Measurements from ENCODE around the gene SLC7A7. TPM values are rescaled to one million over a fixed set of nuclear protein-coding genes. Genes with fewer than 3 reads are reported as not detected.

SLC7A7 gene
- total and polyA plus RNA-seq, 9 donors = 15.8 to 59.3 (median 28.4) TPM

DNA sequence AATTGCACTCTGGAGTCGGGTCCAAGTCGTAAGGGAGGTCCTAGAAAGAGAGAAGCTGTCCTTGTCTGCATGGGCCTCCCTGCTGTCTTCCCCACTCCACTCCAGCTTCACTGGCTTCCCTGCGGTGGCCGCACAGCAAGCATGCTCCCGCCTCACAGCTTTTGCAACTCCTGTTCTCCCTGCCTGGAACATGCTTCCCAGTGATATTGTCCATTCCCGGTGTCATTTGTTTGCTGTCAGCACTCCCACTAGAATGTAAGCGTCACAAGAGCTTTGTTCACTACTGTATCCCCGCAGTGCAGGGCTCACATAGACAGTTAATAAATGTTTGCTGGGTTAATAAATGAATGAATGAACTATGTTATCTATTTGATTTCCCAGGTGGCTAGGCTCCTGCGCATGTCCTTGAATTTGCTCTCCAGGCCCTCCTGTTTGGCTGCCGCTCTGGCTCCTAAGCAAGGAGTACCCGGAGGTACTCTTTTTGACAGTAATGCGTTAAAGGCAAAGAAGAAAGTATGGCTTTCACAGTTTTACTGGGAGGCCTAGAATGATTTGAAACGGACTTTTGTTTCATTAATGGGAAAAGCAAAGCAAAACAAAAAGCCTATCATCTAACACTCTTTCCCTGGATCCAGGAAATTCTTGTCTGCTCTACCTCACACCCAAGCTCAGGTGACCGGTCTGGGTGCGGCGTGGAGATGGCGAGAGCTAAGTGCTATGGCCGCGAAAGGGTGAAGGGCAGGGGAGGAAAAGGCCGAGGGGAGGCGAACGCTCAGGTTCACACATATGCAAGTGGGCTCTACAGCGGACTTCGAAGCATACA, 6.2 kb upstream of the SLC7A7 start:
- no peak overlapping the region for H3K4me3 ChIP-seq (ENCODE audit: low read length)
- H3K27me3 ChIP-seq (ENCODE audit: control insufficient read depth, insufficient read depth, low read length) = no peaks in the 10 kb centered on the region
- H3K36me3 ChIP-seq (ENCODE audit: control insufficient read depth, insufficient read depth, low read length) = no peaks in the 10 kb centered on the region
- no peaks in the 10 kb centered on the region for H3K9me3 ChIP-seq (replicated peaks; ENCODE audit: control insufficient read depth, low read depth, low read length)
- peak overlapping the region; percentile 90 for H3K27ac ChIP-seq (ENCODE audit: low read length)
- WGBS (ENCODE audit: insufficient coverage) = 48% methylated on average over 6 of the region's 24 CpGs
- DNase-seq = peak; percentile 48
- peaks cover 51% of the 10 kb centered on the region for H3K4me1 ChIP-seq (ENCODE audit: control insufficient read depth, insufficient read depth, low read length)

DNA sequence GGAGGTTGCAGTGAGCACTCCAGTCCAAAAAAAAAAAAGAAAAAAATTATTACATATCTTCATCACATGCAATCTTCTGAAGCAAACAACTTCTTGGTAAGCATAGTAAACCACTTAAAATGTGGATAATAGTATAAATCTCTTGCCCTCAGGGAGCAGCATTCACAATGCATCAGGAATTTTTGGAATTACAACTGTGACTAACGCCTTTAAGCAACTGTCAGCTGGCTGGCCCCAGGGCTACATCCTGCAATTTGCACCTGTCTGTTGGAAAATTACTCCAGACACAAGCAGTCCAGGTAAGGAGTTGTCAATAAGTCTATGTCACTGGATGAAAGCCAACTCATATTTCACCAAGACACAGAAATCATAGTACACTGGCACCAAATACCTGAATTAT, 5.5 kb upstream of the SLC7A7 start:
- DNase-seq = peak; percentile 49
- Histone ChIP-seq H3K4me3 (ENCODE audit: low read length) (no peak overlapping the region), H3K9me3 (replicated peaks; ENCODE audit: control insufficient read depth, low read depth, low read length) (no peaks in the 10 kb centered on the region), H3K36me3 (ENCODE audit: control insufficient read depth, insufficient read depth, low read length) (no peaks in the 10 kb centered on the region), H3K27me3 (ENCODE audit: control insufficient read depth, insufficient read depth, low read length) (no peaks in the 10 kb centered on the region), H3K4me1 (ENCODE audit: control insufficient read depth, insufficient read depth, low read length) (peaks cover 54% of the 10 kb centered on the region), H3K27ac (ENCODE audit: low read length) (peak overlapping the region; percentile 90)
- WGBS (ENCODE audit: insufficient coverage) = no CpG with 5 or more reads among the region's 1 CpG

DNA sequence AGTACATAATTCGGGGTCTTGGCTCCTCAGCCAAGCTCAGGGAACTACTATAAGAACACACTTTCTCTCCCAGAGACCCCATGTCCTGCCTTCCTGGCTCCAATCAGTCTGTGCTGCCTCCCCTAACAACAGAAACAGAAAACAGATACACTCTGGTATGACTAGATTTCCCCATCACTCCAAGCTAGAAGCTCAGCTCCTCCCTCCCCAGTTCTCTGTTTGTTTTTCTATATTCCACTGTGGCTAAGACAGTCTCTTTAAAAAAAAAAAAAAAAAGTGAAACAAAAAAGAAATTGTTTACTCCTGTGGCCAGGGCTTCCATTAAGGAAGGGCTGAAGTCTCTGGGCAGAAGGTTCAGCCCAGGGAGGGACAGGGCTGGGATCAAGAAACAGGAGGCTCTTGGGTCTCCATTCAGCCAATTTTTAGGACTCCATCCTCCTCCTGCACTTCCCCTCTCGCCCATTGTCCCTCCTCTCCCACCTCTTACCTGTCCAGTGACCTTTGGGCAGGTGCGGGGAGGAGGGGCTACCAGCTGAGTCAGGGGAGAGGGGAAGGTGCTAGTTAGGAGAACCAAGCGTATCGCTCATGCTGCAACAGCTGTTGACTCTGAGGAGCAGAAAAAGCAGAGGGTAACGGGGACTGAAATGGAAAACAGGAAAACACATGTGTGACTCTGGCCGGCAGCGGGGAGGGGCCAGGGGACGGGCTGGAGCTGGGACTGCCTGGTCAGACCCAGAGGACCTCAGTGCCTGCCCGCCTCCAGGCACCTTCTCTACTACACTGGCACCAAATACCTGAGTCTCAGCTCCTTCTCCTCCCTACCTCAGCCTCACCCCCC, 4.1 kb upstream of the SLC7A7 start:
- H3K27me3 ChIP-seq (ENCODE audit: control insufficient read depth, insufficient read depth, low read length) = no peaks in the 10 kb centered on the region
- H3K27ac ChIP-seq (ENCODE audit: low read length) = peak overlapping the region; percentile 95
- DNase-seq = peak; percentile 92
- peak overlapping the region; percentile 36 for H3K4me3 ChIP-seq (ENCODE audit: low read length)
- H3K4me1 ChIP-seq (ENCODE audit: control insufficient read depth, insufficient read depth, low read length) = peaks cover 61% of the 10 kb centered on the region
- H3K36me3 ChIP-seq (ENCODE audit: control insufficient read depth, insufficient read depth, low read length) = no peaks in the 10 kb centered on the region
- 9% methylated on average over 7 of the region's 10 CpGs for WGBS (ENCODE audit: insufficient coverage)
- H3K9me3 ChIP-seq (replicated peaks; ENCODE audit: control insufficient read depth, low read depth, low read length) = no peaks in the 10 kb centered on the region

DNA sequence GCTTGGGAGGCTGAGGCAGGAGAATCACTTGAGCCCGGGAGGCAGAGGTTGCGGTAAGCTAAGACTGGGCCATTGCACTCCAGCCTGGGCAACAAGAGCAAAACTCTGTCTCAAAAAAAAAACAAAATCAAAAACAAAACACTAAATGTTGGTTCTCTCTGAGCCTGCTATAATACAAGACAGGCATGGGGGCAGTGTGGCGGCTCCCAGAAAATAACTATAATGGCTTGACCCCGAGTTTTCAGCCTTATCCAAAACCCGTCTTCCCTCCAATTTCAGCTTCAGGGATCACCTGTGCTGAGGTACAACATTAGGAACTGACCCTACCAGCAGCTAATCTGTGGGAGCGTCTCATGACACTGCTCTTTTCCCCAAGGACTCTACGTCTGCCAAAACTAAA, 862 bp downstream of the SLC7A7 start:
- peaks cover 33% of the 10 kb centered on the region for H3K4me1 ChIP-seq (ENCODE audit: control insufficient read depth, insufficient read depth, low read length)
- 64% methylated on average over 7 of the region's 7 CpGs for WGBS (ENCODE audit: insufficient coverage)
- H3K36me3 ChIP-seq (ENCODE audit: control insufficient read depth, insufficient read depth, low read length) = peaks cover 2% of the 10 kb centered on the region
- no peak for DNase-seq
- no peaks in the 10 kb centered on the region for H3K27me3 ChIP-seq (ENCODE audit: control insufficient read depth, insufficient read depth, low read length)
- no peaks in the 10 kb centered on the region for H3K9me3 ChIP-seq (replicated peaks; ENCODE audit: control insufficient read depth, low read depth, low read length)
- peak overlapping the region; percentile 98 for H3K27ac ChIP-seq (ENCODE audit: low read length)
- H3K4me3 ChIP-seq (ENCODE audit: low read length) = peak overlapping the region; percentile 38

DNA sequence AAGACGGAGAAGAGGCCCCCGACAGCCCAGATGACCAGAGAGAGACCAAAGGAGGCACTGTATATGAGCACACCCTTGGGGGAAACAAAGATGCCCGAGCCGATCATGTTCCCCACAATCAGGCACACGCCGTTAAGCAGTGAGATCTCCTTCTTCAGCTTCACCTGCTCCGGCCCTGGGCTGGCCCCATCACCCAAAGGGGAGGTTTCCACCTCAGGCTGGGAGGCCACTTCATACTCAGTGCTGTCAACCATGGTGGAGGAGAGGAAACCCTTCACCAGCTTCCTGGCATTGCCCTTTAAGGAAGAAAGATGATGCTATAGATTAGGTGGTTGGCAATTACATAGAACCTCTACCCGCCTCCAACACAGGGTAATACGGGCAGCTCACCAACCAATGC, 2.1 kb downstream of the SLC7A7 start:
- Histone ChIP-seq H3K4me1 (ENCODE audit: control insufficient read depth, insufficient read depth, low read length) (peaks cover 25% of the 10 kb centered on the region), H3K27me3 (ENCODE audit: control insufficient read depth, insufficient read depth, low read length) (no peaks in the 10 kb centered on the region), H3K36me3 (ENCODE audit: control insufficient read depth, insufficient read depth, low read length) (peaks cover 2% of the 10 kb centered on the region), H3K27ac (ENCODE audit: low read length) (no peak overlapping the region), H3K9me3 (replicated peaks; ENCODE audit: control insufficient read depth, low read depth, low read length) (no peaks in the 10 kb centered on the region), H3K4me3 (ENCODE audit: low read length) (no peak overlapping the region)
- WGBS (ENCODE audit: insufficient coverage) = 55% methylated on average over 4 of the region's 9 CpGs
- DNase-seq = no peak

DNA sequence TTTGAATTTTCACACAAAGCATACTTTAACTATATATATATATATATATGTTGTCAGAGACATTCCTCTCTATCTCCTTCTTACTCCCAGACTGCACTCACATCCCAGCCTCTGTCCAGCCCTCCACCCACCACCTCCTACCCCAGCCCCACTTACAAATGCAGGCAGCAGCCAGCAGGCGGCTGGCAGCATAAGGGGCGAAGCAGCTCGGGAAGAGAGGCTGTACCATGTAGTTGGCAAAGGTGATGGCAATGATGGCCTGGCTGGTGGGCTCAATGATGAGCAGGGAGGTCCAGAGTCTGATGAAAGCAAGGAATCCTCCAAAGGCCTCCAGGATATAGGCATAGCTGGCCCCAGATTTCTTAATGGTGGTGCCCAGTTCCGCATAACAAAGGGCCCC, 2.5 kb downstream of the SLC7A7 start:
- 62% methylated on average over 3 of the region's 4 CpGs for WGBS (ENCODE audit: insufficient coverage)
- H3K4me1 ChIP-seq (ENCODE audit: control insufficient read depth, insufficient read depth, low read length) = peaks cover 25% of the 10 kb centered on the region
- no peak for DNase-seq
- H3K27ac ChIP-seq (ENCODE audit: low read length) = no peak overlapping the region
- peaks cover 2% of the 10 kb centered on the region for H3K36me3 ChIP-seq (ENCODE audit: control insufficient read depth, insufficient read depth, low read length)
- H3K4me3 ChIP-seq (ENCODE audit: low read length) = no peak overlapping the region
- H3K9me3 ChIP-seq (replicated peaks; ENCODE audit: control insufficient read depth, low read depth, low read length) = no peaks in the 10 kb centered on the region
- no peaks in the 10 kb centered on the region for H3K27me3 ChIP-seq (ENCODE audit: control insufficient read depth, insufficient read depth, low read length)

DNA sequence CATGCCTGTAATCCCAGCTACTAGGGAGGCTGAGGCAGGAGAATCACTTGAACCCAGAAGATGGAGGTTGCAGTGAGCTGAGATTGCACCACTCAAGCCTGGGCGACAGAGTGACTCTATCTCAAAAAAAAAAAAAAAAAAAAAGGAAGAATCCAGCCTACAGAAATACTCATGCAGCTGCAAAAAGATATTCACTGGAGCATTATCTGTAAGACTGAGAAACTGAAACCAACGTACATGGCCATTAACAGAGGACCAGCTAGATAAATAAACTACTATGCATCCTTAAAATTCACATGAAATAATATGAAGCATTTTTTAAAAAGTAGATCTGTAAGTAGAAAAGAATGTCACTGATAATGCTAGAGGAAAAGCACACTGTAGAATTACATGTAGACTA, 3.5 kb downstream of the SLC7A7 start:
- DNase-seq = peak; percentile 56
- Histone ChIP-seq H3K4me1 (ENCODE audit: control insufficient read depth, insufficient read depth, low read length) (peaks cover 25% of the 10 kb centered on the region), H3K36me3 (ENCODE audit: control insufficient read depth, insufficient read depth, low read length) (peaks cover 2% of the 10 kb centered on the region), H3K27ac (ENCODE audit: low read length) (no peak overlapping the region), H3K27me3 (ENCODE audit: control insufficient read depth, insufficient read depth, low read length) (no peaks in the 10 kb centered on the region), H3K4me3 (ENCODE audit: low read length) (no peak overlapping the region), H3K9me3 (replicated peaks; ENCODE audit: control insufficient read depth, low read depth, low read length) (no peaks in the 10 kb centered on the region)
- WGBS (ENCODE audit: insufficient coverage) = no CpG with 5 or more reads among the region's 2 CpGs

DNA sequence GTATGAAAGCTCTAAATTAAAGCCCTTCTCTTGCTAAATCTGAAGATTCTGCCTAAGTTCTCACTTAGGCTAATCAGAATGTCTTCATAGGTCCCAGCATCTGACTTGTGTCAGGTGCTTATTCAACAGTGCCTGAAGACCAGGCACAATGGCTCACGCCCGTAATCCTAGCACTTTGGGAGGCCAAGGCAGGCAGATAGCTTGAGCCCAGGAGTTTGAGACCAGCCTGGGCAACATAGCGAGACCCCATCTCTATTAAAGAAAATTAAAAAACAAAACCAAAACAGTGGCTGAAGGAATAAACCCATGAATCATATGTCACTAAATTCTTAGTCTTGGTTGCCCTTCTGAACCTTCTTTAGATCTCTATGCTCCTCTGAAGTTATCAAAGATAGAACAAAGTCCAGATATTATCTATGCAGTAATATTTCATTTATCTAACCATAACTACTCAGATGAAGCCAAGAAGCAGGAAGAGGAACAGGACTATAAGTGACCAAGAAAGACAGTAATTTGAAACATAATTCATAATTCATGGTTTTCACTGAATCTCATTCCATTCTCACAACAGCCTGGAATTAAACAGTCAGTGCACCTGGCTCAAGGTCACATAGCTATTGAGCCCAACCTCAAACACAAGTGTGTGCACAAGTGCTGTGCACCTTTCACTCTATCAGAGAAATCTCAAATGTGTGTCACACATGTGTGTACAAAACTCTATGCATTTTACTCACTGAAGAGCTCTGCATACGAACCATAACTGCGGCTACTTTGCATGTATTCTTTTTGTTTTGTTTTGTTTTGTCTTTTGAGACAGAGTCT, 6.6 kb downstream of the SLC7A7 start:
- no peak overlapping the region for H3K4me3 ChIP-seq (ENCODE audit: low read length)

DNA sequence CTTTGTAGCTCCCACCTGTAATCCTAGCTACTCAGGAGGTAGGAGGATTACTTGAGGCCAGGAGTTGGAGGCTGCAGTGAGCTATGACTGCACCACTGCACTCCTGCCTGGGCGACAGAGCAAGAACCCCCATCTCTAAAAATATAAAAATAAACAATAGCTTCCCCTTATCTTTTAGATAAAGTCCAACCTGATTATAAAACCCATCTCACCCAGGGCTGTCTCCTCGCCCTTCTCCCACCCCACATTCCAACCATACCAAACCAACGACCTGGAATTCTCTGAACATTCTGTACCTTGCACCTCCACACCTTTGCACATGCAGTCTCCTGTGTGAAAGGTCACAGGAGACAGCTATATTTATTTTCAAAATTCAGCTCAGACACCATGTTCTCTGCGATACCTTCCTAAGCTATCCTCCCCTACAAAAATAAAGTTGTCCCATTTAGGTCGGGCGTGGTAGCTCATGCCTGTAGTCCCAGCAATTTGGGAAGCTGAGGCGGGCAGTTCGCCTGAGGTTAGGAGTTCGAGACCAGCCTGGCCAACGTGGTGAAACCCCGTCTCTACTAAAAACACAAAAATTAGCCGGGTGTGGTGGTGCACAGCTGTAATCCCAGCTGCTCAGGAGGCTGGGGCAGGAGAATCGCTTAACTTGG, 7.7 kb downstream of the SLC7A7 start:
- no peaks in the 10 kb centered on the region for H3K9me3 ChIP-seq (replicated peaks; ENCODE audit: control insufficient read depth, low read depth, low read length)
- 73% methylated on average over 7 of the region's 13 CpGs for WGBS (ENCODE audit: insufficient coverage)
- no peak overlapping the region for H3K4me3 ChIP-seq (ENCODE audit: low read length)
- H3K4me1 ChIP-seq (ENCODE audit: control insufficient read depth, insufficient read depth, low read length) = peaks cover 4% of the 10 kb centered on the region
- H3K27ac ChIP-seq (ENCODE audit: low read length) = no peak overlapping the region
- H3K27me3 ChIP-seq (ENCODE audit: control insufficient read depth, insufficient read depth, low read length) = no peaks in the 10 kb centered on the region
- H3K36me3 ChIP-seq (ENCODE audit: control insufficient read depth, insufficient read depth, low read length) = peaks cover 2% of the 10 kb centered on the region
- no peak for DNase-seq

More for the DNA sequence above, 6.6 kb downstream of the SLC7A7 start:
- Histone ChIP-seq H3K4me1 (ENCODE audit: control insufficient read depth, insufficient read depth, low read length) (peaks cover 6% of the 10 kb centered on the region), H3K27ac (ENCODE audit: low read length) (no peak overlapping the region), H3K36me3 (ENCODE audit: control insufficient read depth, insufficient read depth, low read length) (peaks cover 2% of the 10 kb centered on the region), H3K9me3 (replicated peaks; ENCODE audit: control insufficient read depth, low read depth, low read length) (no peaks in the 10 kb centered on the region), H3K27me3 (ENCODE audit: control insufficient read depth, insufficient read depth, low read length) (no peaks in the 10 kb centered on the region)
- DNase-seq = no peak
- 63% methylated on average over 3 of the region's 5 CpGs for WGBS (ENCODE audit: insufficient coverage)

Measured in muscle of leg (tissue), 11 donors.